ENCODE data around the gene MKX. TPM values are rescaled to one million over a fixed set of nuclear protein-coding genes. Genes with fewer than 3 reads are reported as not detected.
A peak's percentile ranks its signal among the peaks of the same experiment; 100 is the strongest.

Gene MKX
- total RNA-seq, 1 donor: 6.5 TPM

DNA sequence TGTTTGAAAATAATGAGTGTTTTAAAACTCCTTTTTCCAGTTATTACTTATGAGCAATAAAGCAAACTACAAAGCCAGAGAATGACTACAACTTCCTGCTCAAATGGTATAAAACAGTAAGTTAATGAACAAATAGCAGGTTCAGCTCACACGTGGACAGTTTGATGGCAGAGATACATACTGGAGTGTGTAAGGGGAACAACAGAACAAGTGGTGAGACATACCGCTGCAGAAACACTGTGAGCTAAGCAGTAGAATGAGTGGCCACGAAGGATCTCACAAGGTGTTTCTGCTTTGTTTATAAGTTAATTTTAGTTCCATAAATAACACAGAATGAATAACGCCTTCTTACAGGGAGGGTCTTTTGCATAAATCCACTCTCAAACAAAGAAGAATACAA, 3.0 kb upstream of the MKX start:
- TF ChIP-seq, protein P1, sequence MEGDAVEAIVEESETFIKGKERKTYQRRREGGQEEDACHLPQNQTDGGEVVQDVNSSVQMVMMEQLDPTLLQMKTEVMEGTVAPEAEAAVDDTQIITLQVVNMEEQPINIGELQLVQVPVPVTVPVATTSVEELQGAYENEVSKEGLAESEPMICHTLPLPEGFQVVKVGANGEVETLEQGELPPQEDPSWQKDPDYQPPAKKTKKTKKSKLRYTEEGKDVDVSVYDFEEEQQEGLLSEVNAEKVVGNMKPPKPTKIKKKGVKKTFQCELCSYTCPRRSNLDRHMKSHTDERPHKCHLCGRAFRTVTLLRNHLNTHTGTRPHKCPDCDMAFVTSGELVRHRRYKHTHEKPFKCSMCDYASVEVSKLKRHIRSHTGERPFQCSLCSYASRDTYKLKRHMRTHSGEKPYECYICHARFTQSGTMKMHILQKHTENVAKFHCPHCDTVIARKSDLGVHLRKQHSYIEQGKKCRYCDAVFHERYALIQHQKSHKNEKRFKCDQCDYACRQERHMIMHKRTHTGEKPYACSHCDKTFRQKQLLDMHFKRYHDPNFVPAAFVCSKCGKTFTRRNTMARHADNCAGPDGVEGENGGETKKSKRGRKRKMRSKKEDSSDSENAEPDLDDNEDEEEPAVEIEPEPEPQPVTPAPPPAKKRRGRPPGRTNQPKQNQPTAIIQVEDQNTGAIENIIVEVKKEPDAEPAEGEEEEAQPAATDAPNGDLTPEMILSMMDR (IDR thresholded peaks at IDR 0.05; ENCODE audit: extremely low read depth, low read depth, low read length): no peak
- no peak for DNase-seq (ENCODE audit: insufficient read length, low spot score, missing footprints)
- Histone ChIP-seq H3K4me3 (ENCODE audit: insufficient read depth, low read length) (no peak overlapping the region), H3K4me1 (ENCODE audit: insufficient read depth, low read length) (peaks cover 15% of the 10 kb centered on the region), H3K36me3 (ENCODE audit: insufficient read depth, low read length) (no peaks in the 10 kb centered on the region), H2AFZ (ENCODE audit: low read length) (no peak overlapping the region), H4K20me1 (ENCODE audit: insufficient read depth, low read length) (no peaks in the 10 kb centered on the region), H3K4me2 (ENCODE audit: insufficient read depth, low read length) (no peak overlapping the region), H3K27ac (ENCODE audit: low read depth, low read length) (no peak overlapping the region), H3K27me3 (ENCODE audit: insufficient read depth, low read length) (peaks cover 68% of the 10 kb centered on the region), H3K9me3 (ENCODE audit: low read depth, low read length) (no peaks in the 10 kb centered on the region), H3K79me2 (ENCODE audit: insufficient read depth, low read length) (no peaks in the 10 kb centered on the region)

DNA sequence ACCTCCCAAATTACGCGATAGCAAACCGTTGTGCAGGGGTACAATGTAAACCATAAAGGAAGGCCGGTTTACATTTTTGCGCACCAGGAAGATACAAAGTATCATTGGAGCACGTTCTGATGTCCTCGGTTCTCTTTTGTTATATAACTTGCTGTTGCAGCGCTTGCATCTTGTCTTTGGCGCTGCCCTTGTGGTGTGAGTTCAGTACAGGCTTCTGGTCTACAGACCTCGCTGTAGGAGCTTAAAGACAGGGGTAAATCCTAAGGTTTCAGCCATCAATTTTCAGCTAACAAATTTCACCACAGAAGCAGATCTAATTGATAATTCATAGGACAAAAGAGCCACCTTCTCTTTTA, 1.5 kb upstream of the MKX start:
- DNase-seq (ENCODE audit: insufficient read length, low spot score, missing footprints): no peak
- Histone ChIP-seq H3K27ac (ENCODE audit: low read depth, low read length) (no peak overlapping the region), H3K4me3 (ENCODE audit: insufficient read depth, low read length) (no peak overlapping the region), H4K20me1 (ENCODE audit: insufficient read depth, low read length) (no peaks in the 10 kb centered on the region), H3K4me1 (ENCODE audit: insufficient read depth, low read length) (peaks cover 21% of the 10 kb centered on the region), H3K79me2 (ENCODE audit: insufficient read depth, low read length) (no peaks in the 10 kb centered on the region), H3K36me3 (ENCODE audit: insufficient read depth, low read length) (no peaks in the 10 kb centered on the region), H2AFZ (ENCODE audit: low read length) (no peak overlapping the region), H3K27me3 (ENCODE audit: insufficient read depth, low read length) (peaks cover 72% of the 10 kb centered on the region), H3K4me2 (ENCODE audit: insufficient read depth, low read length) (no peak overlapping the region), H3K9me3 (ENCODE audit: low read depth, low read length) (no peaks in the 10 kb centered on the region)
- TF ChIP-seq, protein P1 (IDR thresholded peaks at IDR 0.05; ENCODE audit: extremely low read depth, low read depth, low read length): no peak

DNA sequence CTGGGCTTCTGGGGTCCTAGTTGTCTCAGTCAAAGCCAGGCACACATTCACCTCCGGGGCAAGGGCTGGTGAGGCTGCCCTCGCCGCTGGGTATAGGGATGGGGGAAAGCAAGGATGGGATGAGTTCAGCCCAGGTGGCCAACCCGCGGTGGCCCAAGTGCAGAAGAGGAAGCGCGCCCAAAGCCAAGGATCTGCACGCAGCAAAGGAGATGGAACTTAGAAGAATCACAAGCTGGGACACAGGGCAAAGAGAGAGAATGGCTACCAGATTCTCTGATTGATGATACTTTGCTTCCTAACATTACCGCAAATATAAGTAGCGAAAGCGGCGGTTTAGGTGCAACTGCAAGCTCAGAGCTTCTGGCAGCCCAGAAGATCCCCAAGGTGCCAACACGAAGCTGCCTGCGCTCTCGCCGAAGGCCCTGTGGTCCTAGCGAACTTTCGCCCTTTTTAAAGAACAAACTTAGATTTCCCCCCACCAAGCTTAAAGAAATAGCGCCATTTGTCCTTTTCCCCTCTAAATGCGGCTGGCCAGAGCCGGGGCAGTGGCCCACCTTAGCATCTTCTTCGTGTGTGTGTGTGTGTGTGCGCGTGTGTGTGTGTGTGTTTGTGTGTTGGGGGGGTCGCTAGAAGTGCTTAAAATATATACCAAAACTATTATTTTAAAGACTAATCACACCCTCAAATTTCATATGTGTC, 927 bp upstream of the MKX start:
- H3K9me3 ChIP-seq (ENCODE audit: low read depth, low read length): no peaks in the 10 kb centered on the region
- H3K27me3 ChIP-seq (ENCODE audit: insufficient read depth, low read length): peaks cover 72% of the 10 kb centered on the region
- H3K36me3 ChIP-seq (ENCODE audit: insufficient read depth, low read length): no peaks in the 10 kb centered on the region
- H3K4me2 ChIP-seq (ENCODE audit: insufficient read depth, low read length): peak overlapping the region; percentile 87
- no peak overlapping the region for H3K27ac ChIP-seq (ENCODE audit: low read depth, low read length)
- H2AFZ ChIP-seq (ENCODE audit: low read length): peak overlapping the region; percentile 71
- H3K4me1 ChIP-seq (ENCODE audit: insufficient read depth, low read length): peaks cover 21% of the 10 kb centered on the region
- no peaks in the 10 kb centered on the region for H4K20me1 ChIP-seq (ENCODE audit: insufficient read depth, low read length)
- TF ChIP-seq, protein P1 (IDR thresholded peaks at IDR 0.05; ENCODE audit: extremely low read depth, low read depth, low read length): no peak
- no peaks in the 10 kb centered on the region for H3K79me2 ChIP-seq (ENCODE audit: insufficient read depth, low read length)
- peak; percentile 65 for DNase-seq (ENCODE audit: insufficient read length, low spot score, missing footprints)
- H3K4me3 ChIP-seq (ENCODE audit: insufficient read depth, low read length): peak overlapping the region; percentile 77

DNA sequence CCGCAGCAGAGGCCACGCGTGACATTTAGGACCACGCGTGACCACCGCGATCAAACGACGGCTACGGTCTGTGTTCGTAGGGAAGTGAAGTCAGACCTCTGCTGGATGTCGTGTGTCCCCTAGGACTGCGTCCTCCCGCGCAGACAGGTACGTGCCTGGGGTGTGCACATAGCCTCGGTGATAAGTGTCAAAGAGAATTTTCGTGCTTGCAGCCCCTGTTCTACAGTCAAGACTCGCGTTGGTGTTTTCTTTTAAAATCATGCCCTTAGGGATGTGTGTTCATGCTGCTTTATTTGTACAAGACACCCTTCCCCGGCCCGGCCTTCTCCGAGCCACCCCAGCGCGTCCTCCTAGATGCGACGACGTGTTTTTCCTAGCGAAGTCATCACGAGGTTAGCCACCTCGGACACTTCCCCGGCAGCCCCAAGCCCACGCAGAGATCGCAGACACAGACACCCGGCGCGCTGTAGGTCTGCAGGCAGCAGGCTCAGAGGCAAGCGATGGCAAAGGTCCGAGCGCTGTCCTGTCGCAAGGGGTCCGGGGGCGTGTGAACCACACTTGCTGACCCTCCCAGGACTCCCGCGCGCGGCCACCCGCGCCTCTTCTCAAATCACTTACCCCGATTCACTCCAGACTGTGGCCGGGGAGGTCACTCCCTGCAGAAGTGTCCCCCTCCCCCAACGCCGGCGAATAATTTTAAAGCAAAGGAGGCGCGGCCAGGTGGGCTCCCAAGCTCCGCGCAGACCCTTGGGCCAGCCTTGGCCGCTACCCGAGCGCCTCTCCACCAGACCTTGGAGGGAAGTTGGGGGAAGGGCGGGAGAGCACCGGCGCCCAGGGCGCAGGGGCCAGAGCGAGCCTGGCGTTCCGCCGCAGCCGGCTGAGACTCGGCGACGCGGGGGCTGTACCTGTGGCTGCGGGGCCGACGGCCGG, 552 bp downstream of the MKX start:
- TF ChIP-seq, protein P1 (IDR thresholded peaks at IDR 0.05; ENCODE audit: extremely low read depth, low read depth, low read length): no peak
- H3K27ac ChIP-seq (ENCODE audit: low read depth, low read length): no peak overlapping the region
- DNase-seq (ENCODE audit: insufficient read length, low spot score, missing footprints): peak; percentile 56
- no peaks in the 10 kb centered on the region for H3K9me3 ChIP-seq (ENCODE audit: low read depth, low read length)
- no peaks in the 10 kb centered on the region for H4K20me1 ChIP-seq (ENCODE audit: insufficient read depth, low read length)
- no peak overlapping the region for H2AFZ ChIP-seq (ENCODE audit: low read length)
- H3K79me2 ChIP-seq (ENCODE audit: insufficient read depth, low read length): no peaks in the 10 kb centered on the region
- no peaks in the 10 kb centered on the region for H3K36me3 ChIP-seq (ENCODE audit: insufficient read depth, low read length)
- peaks cover 63% of the 10 kb centered on the region for H3K27me3 ChIP-seq (ENCODE audit: insufficient read depth, low read length)
- H3K4me1 ChIP-seq (ENCODE audit: insufficient read depth, low read length): peaks cover 21% of the 10 kb centered on the region
- H3K4me3 ChIP-seq (ENCODE audit: insufficient read depth, low read length): peak overlapping the region; percentile 77
- H3K4me2 ChIP-seq (ENCODE audit: insufficient read depth, low read length): peak overlapping the region; percentile 87
